B cell (primary cell): ENCODE results near the gene TBC1D17. TPM values are rescaled to one million over a fixed set of nuclear protein-coding genes. Genes with fewer than 3 reads are reported as not detected.

Experiments
- ATAC-seq: fragments of 200-7000 bp; cut with Tn5 transposase; one replicate; pipeline ENCODE4 v1.10.0; 2021; ENCODE audit warnings: low read depth, mild to moderate bottlenecking, moderate number of reproducible peaks, moderate library complexity
- CTCF ChIA-PET: fragments of 350-600 bp; sonication (Branson Sonifier 250); formaldehyde crosslinking; loops from one replicate; lab custom pipeline; 2021; ENCODE audit warnings: antibody characterized with exemption, inconsistent platforms; lab: Charles Lee
- POLR2A ChIA-PET: fragments of 350-600 bp; sonication (Branson Sonifier 250); formaldehyde crosslinking; loops from one replicate; lab custom pipeline; 2021; ENCODE audit warnings: antibody characterized with exemption; lab: Charles Lee
- DNase-seq: peaks from one replicate; pipeline ENCODE4 v3.0.0; 2013
- H2AFZ ChIP-seq: 2 replicates; pipeline ENCODE4 v1.6.1; 2012; ENCODE audit warnings: mild to moderate bottlenecking, low read depth, low read length; ENCODE audit not compliant: insufficient read depth, poor library complexity, severe bottlenecking
- H3K27ac ChIP-seq, 2 donors: 1 replicate in 1 of 2; 2 replicates in 1 of 2; pipeline ENCODE4 v1.5.1; 2012 to 2013; ENCODE audit warnings: low read length in 2 of 2, mild to moderate bottlenecking in 2 of 2, moderate library complexity in 1 of 2
- H3K27me3 ChIP-seq, 4 experiments: fragments of 200-600 bp in 1 of 4; sonication (generic) in 1 of 4; replicated peaks in 1 of 4; 1 replicate in 2 of 4; 2 replicates in 2 of 4; pipeline versions ENCODE4 v1.6.1 to v1.7.0; 2013 to 2016; ENCODE audit warnings: low read length in 3 of 4, mild to moderate bottlenecking in 2 of 4, mixed read lengths in 1 of 4, moderate library complexity in 1 of 4; ENCODE audit not compliant: insufficient read depth in 4 of 4, control insufficient read depth in 3 of 4; ENCODE audit errors: control extremely low read depth in 1 of 4
- H3K36me3 ChIP-seq, 2 experiments: replicated peaks in 1 of 2; 1 replicate in 1 of 2; 2 replicates in 1 of 2; pipeline versions ENCODE4 v1.6.1 to v1.7.1; 2013; ENCODE audit warnings: low read length in 1 of 2; ENCODE audit not compliant: insufficient read depth in 2 of 2, control insufficient read depth in 1 of 2; ENCODE audit errors: control extremely low read depth in 1 of 2, extremely low read depth in 1 of 2
- H3K4me1 ChIP-seq, 2 donors: fragments of 200-600 bp in 1 of 2; sonication (generic) in 1 of 2; 1 replicate in 1 of 2; 2 replicates in 1 of 2; pipeline versions ENCODE4 v1.5.1 to v1.6.1; 2013 to 2017; ENCODE audit warnings: low read length in 2 of 2; ENCODE audit not compliant: control insufficient read depth in 2 of 2, insufficient read depth in 2 of 2
- H3K4me2 ChIP-seq: replicated peaks from 2 replicates; pipeline ENCODE3; 2012; ENCODE audit warnings: mild to moderate bottlenecking, low read depth, low read length; ENCODE audit not compliant: poor library complexity, severe bottlenecking
- H3K4me3 ChIP-seq, 5 experiments: fragments of 200-600 bp in 1 of 5; sonication (generic) in 1 of 5; 1 replicate in 3 of 5; 2 replicates in 2 of 5; pipeline versions ENCODE4 v1.5.1 to v1.7.0; 2011 to 2016; ENCODE audit warnings: low read length in 4 of 5, mild to moderate bottlenecking in 4 of 5, low read depth in 2 of 5, control low read depth in 1 of 5, moderate library complexity in 1 of 5; ENCODE audit not compliant: insufficient read depth in 1 of 5; ENCODE audit errors: control extremely low read depth in 1 of 5, extremely low read depth in 1 of 5
- H3K79me2 ChIP-seq: fragments of 200-600 bp; sonication (generic); one replicate; pipeline ENCODE4 v1.6.0; 2016; ENCODE audit warnings: low read length; ENCODE audit not compliant: control insufficient read depth, insufficient read depth
- H3K9ac ChIP-seq: fragments of 200-600 bp; sonication (generic); 2 replicates; pipeline ENCODE4 v1.6.1; 2017; ENCODE audit warnings: mild to moderate bottlenecking, low read length, moderate library complexity
- H3K9me3 ChIP-seq, 3 donors: one replicate each; pipeline versions ENCODE4 v1.6.1 to v1.7.1; 2013; ENCODE audit warnings: low read length in 2 of 3; ENCODE audit not compliant: control insufficient read depth in 2 of 3, insufficient read depth in 1 of 3; ENCODE audit errors: control extremely low read depth in 1 of 3
- H4K20me1 ChIP-seq: 2 replicates; pipeline ENCODE4 v1.6.0; 2012; ENCODE audit warnings: mild to moderate bottlenecking, low read length; ENCODE audit not compliant: insufficient read depth, control insufficient read depth, poor library complexity, severe bottlenecking
- H3K27ac Mint-ChIP-seq: one replicate; pipeline ENCODE4 v1.8.0; 2021; ENCODE audit warnings: mixed read lengths
- H3K27me3 Mint-ChIP-seq: one replicate; pipeline ENCODE4 v1.8.0; 2021; ENCODE audit warnings: mixed read lengths
- H3K4me1 Mint-ChIP-seq: one replicate; pipeline ENCODE4 v1.8.0; 2021; ENCODE audit warnings: mixed read lengths
- H3K4me3 Mint-ChIP-seq: one replicate; pipeline ENCODE4 v1.8.0; 2021; ENCODE audit warnings: mixed read lengths
- H3K9me3 Mint-ChIP-seq: one replicate; pipeline ENCODE4 v1.8.0; 2022; ENCODE audit warnings: mixed read lengths; ENCODE audit not compliant: insufficient read depth
- CTCF ChIP-seq: fragments of 200-600 bp; IDR thresholded peaks from one replicate; pipeline ENCODE4 v1.8.0; 2022; ENCODE audit warnings: antibody characterized with exemption, mild to moderate bottlenecking
- EZH2 ChIP-seq: IDR thresholded peaks from 2 replicates; pipeline ENCODE4 v1.6.1; 2012; ENCODE audit warnings: borderline replicate concordance, low read depth, mild to moderate bottlenecking, moderate library complexity, low read length; ENCODE audit not compliant: insufficient read depth, poor library complexity, severe bottlenecking
- WGBS: methylation state at CpG from one replicate; pipeline ENCODE4 v1.1.5; 2013; ENCODE audit warnings: missing lambda C conversion rate; ENCODE audit not compliant: insufficient coverage; 5-methylcytosine and 5-hydroxymethylcytosine counted together
- intact Hi-C: fragments of 100-400 bp; cut with micrococcal nuclease; formaldehyde crosslinking; loops from one replicate; pipeline ENCODE4 v1.10.0; 2022
- polyA plus RNA-seq: library from polyadenylated mRNA; depleted of rRNA; stranded (reverse); fragments of >200 nt; gene quantifications from 2 replicates; pipeline ENCODE4 v1.2.3, GENCODE V29; 2012
- total RNA-seq, 2 donors: library from RNA; stranded (reverse); fragments of 120-200 nt in 1 of 2; gene quantifications; 1 replicate in 1 of 2; 2 replicates in 1 of 2; pipeline versions ENCODE4 v1.2.3 to v1.2.4, GENCODE V29; 2013 to 2022

Gene TBC1D17
- total and polyA plus RNA-seq, 2 donors (not counting 1 experiment from before 2014, with no cell fraction given) = 85.7 to 98.7 TPM

GRCh38 chr19:49852631-49853126 lies 24.8 kb upstream of the TBC1D17 start:
- peaks cover 61% of the 10 kb centered on the region for H4K20me1 ChIP-seq
- intact Hi-C loops = no loop called here
- H3K27me3 Mint-ChIP-seq = no peaks in the 10 kb centered on the region
- no peak overlapping the region for H3K9ac ChIP-seq
- peaks cover 0 to 6% (median 0%) of the 10 kb centered on the region in 3 donors for H3K9me3 ChIP-seq
- POLR2A ChIA-PET = interaction anchor here (1.0 to 4.8 kb wide), 4 partner anchors 8 to 24 kb away, joined by 3 to 40 read pairs (median 14); partner anchors contain the start of genes AKT1S1, PNKP and TBC1D17
- no peak for TF ChIP-seq EZH2
- TF ChIP-seq CTCF = no peak
- H3K9me3 Mint-ChIP-seq = no peaks in the 10 kb centered on the region
- peaks cover 41% of the 10 kb centered on the region for H3K4me1 Mint-ChIP-seq
- no peaks in the 10 kb centered on the region for H3K27me3 ChIP-seq
- H3K4me1 ChIP-seq = peaks cover 29 to 44% of the 10 kb centered on the region in 2 donors
- H3K4me3 Mint-ChIP-seq = peak overlapping the region; percentile 85
- no peak overlapping the region for H3K27ac ChIP-seq
- DNase-seq = peak; percentile 27
- peak overlapping the region; percentile 83 for H3K4me2 ChIP-seq
- peak overlapping the region; percentile 78 for H3K27ac Mint-ChIP-seq
- no peak overlapping the region for H2AFZ ChIP-seq
- peak overlapping the region in 1 of 5 experiments; percentile 89 for H3K4me3 ChIP-seq
- WGBS = 97% methylated on average over 7 of the region's 14 CpGs
- CTCF ChIA-PET = interaction anchor here (0.7 to 1.1 kb wide), 2 partner anchors 43 to 1544 kb away, joined by 3 read pairs; no protein-coding TSS in a partner anchor
- ATAC-seq = no peak
- peaks cover 35% of the 10 kb centered on the region for H3K79me2 ChIP-seq
- peaks cover 0 to 23% of the 10 kb centered on the region in 2 experiments for H3K36me3 ChIP-seq

- H3K36me3 ChIP-seq = peaks cover 0 to 34% of the 10 kb centered on the region in 2 experiments
- no peak overlapping the region for H2AFZ ChIP-seq
- WGBS = 77% methylated on average over 10 of the region's 10 CpGs
- no peak for ATAC-seq
- H3K27me3 ChIP-seq = no peaks in the 10 kb centered on the region
- ChIA-PET POLR2A (interaction anchor here (1.2 to 1.5 kb wide), 2 partner anchors 9 to 36 kb away, joined by 3 to 6 read pairs; no protein-coding TSS in a partner anchor), CTCF (no interaction called here)
- H3K9ac ChIP-seq = no peak overlapping the region
- no peaks in the 10 kb centered on the region for H3K9me3 Mint-ChIP-seq
- peak; percentile 39 for DNase-seq
- H3K4me3 Mint-ChIP-seq = peak overlapping the region; percentile 59
- H3K9me3 ChIP-seq = peaks cover 0 to 6% (median 0%) of the 10 kb centered on the region in 3 donors
- H3K79me2 ChIP-seq = peaks cover 35% of the 10 kb centered on the region
- peaks cover 72% of the 10 kb centered on the region for H4K20me1 ChIP-seq
- H3K27ac Mint-ChIP-seq = peak overlapping the region; percentile 61
- peak overlapping the region in 1 of 2 donors; percentile 19 for H3K27ac ChIP-seq
- H3K4me3 ChIP-seq = no peak overlapping the region
- TF ChIP-seq EZH2 (no peak), CTCF (no peak)
- H3K27me3 Mint-ChIP-seq = no peaks in the 10 kb centered on the region
- peaks cover 22 to 33% of the 10 kb centered on the region in 2 donors for H3K4me1 ChIP-seq
- H3K4me2 ChIP-seq = peak overlapping the region; percentile 19
- H3K4me1 Mint-ChIP-seq = peaks cover 31% of the 10 kb centered on the region
- intact Hi-C loops = no loop called here
These were observed 23.6 kb upstream of the TBC1D17 start for GRCh38 chr19:49853852-49854377.
